ENCODE data around the gene RAPH1.

The RAPH1 gene

DNA sequence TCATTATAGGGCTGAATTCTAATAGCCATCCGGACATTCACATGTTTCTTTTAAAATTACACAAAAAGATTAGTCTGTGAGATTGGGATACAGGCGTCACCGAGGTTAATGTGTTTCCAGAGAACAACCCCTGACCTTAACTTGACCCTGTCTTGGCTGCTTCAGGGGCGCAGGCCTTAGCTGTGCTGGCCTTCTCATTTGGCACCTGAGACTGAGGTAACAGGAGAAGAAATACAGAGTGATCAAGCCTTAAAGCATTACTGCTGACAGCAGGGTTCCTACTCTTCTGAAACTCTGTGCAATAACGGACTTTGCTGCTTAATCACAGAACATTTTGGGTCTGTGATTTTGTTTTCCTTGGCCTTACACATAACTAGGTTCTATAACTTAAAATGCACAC is 92.6 kb downstream of the RAPH1 start:
- no peak overlapping the region for H3K4me3 ChIP-seq (ENCODE audit: low read depth, low read length)
- TF ChIP-seq CTCF (IDR thresholded peaks at IDR 0.05; ENCODE audit: low read depth, low read length): no peak
- in situ Hi-C loops (cut with HindIII; ENCODE audit: low sequenced_read_pairs): no loop called here
- DNase-seq (ENCODE audit: low read depth, low spot score): no peak

DNA sequence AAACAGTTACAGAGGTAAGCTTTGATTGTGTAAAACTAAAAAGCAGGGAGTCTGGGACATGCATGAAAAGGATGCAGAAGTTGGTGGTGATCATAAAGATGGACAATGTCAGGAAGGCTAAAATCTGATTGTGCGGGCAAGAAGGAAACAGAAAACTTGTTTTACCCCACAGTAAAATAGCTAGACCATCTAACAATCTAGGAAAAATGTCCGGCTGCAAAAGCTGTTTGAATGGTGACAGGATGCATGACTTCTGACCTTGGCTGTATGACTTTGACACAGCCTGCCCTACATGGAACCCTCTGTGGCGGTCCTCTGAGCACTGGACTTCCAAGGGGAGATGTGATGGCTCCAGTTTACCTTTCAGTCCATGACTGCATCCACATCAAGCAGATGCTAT is 93.6 kb downstream of the RAPH1 start:
- no peak overlapping the region for H3K4me3 ChIP-seq (ENCODE audit: low read depth, low read length)
- in situ Hi-C loops (cut with HindIII; ENCODE audit: low sequenced_read_pairs): no loop called here
- no peak for TF ChIP-seq CTCF (IDR thresholded peaks at IDR 0.05; ENCODE audit: low read depth, low read length)
- no peak for DNase-seq (ENCODE audit: low read depth, low spot score)

DNA sequence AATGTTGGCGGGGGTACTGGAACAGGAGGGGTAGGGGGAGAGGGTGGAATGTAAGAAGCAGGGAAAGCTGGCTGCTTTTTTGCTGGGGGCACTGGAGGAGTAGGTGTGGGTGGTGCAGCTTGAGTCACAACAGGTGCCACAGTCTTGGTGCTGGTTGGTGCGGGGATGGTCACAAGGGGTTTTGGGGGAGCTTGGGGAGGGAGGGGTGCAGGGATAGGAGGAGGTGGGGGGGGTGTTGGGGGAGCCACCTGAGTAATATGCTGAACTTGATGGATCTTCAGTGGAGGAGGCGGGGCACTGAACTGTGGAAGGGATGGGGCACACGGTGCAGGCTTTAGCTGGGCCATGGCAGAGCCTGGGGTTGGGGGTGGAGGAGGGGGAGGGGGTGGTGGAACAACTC is 94.4 kb downstream of the RAPH1 start:
- DNase-seq (ENCODE audit: low read depth, low spot score): no peak
- TF ChIP-seq CTCF (IDR thresholded peaks at IDR 0.05; ENCODE audit: low read depth, low read length): no peak
- H3K4me3 ChIP-seq (ENCODE audit: low read depth, low read length): no peak overlapping the region
- in situ Hi-C loops (cut with HindIII; ENCODE audit: low sequenced_read_pairs): no loop called here

DNA sequence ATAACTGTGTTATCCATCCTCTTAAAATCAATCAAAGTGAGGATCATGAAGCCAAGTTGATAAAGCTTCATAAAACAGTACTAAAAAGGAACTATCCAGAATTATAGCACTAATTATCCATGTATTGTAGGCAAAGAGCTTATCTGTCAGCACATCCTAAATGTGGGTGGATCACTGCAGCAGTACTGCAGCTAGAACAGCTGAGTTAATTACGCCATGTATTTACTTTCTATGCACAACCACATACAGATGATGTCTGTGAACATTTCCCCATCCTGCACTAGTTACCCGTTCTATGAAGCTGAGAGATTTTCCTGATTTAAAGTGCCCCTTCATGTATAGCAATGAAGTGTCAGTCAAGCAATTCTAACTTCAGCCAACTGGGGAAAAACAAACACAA is 96.6 kb downstream of the RAPH1 start:
- DNase-seq (ENCODE audit: low read depth, low spot score): no peak
- TF ChIP-seq CTCF (IDR thresholded peaks at IDR 0.05; ENCODE audit: low read depth, low read length): no peak
- H3K4me3 ChIP-seq (ENCODE audit: low read depth, low read length): no peak overlapping the region
- in situ Hi-C loops (cut with HindIII; ENCODE audit: low sequenced_read_pairs): no loop called here

DNA sequence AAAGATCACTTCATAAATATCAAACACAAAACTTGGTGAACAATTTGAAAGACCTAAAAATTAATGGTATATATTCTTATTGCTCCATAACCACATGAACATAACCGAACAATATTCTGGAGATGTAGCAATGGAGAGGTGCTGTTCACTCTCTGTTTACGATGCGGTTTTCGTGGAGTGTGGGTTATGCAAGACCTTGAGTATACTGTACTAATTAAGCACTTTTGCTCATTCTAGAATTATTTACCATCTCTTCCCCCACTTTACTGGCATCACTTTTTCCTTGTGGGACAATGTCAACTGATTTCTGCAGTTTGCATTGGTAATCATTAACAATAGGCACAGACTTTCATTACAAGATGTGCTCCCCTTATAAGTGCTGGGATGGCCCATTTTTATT is 97.6 kb downstream of the RAPH1 start:
- in situ Hi-C loops (cut with HindIII; ENCODE audit: low sequenced_read_pairs): no loop called here
- TF ChIP-seq CTCF (IDR thresholded peaks at IDR 0.05; ENCODE audit: low read depth, low read length): no peak
- no peak overlapping the region for H3K4me3 ChIP-seq (ENCODE audit: low read depth, low read length)
- no peak for DNase-seq (ENCODE audit: low read depth, low spot score)

GRCh38 chr2:203436496-203436895 is 98.6 kb downstream of the RAPH1 start:
- TF ChIP-seq CTCF (IDR thresholded peaks at IDR 0.05; ENCODE audit: low read depth, low read length): no peak
- DNase-seq (ENCODE audit: low read depth, low spot score): no peak
- H3K4me3 ChIP-seq (ENCODE audit: low read depth, low read length): no peak overlapping the region
- in situ Hi-C loops (cut with HindIII; ENCODE audit: low sequenced_read_pairs): no loop called here

GRCh38 chr2:203432811-203433210 is 102.3 kb downstream of the RAPH1 start:
- DNase-seq (ENCODE audit: low read depth, low spot score): no peak
- in situ Hi-C loops (cut with HindIII; ENCODE audit: low sequenced_read_pairs): no loop called here
- H3K4me3 ChIP-seq (ENCODE audit: low read depth, low read length): no peak overlapping the region
- no peak for TF ChIP-seq CTCF (IDR thresholded peaks at IDR 0.05; ENCODE audit: low read depth, low read length)
